ENCODE data around the gene UBE2M.

DNA sequence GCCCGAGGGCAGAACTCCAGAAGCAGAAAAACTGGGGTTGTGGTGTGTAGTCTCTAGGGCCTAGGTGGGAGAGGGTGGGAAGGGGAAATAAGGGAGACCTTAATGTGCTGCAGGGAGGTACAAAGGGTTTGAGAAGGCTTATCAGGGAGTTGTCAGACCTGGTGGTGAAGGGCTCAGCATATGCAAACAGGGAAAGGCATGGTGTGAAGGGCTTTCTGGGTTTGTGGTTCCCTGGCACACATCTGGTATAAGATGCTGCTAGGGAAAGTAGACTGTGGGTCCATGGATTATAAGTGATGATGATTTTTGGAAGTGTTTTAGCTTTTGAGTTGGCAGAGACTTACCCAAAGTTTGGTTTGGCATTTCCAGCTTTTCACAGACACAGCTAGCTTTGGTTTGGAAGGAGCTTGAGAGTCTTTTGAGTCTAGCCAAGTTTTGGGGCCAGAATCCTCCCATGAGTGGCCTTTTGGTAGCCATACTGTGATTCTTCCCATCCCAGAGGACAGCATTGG lies 12.3 kb downstream of the UBE2M start:
- TF ChIP-seq, protein P1, sequence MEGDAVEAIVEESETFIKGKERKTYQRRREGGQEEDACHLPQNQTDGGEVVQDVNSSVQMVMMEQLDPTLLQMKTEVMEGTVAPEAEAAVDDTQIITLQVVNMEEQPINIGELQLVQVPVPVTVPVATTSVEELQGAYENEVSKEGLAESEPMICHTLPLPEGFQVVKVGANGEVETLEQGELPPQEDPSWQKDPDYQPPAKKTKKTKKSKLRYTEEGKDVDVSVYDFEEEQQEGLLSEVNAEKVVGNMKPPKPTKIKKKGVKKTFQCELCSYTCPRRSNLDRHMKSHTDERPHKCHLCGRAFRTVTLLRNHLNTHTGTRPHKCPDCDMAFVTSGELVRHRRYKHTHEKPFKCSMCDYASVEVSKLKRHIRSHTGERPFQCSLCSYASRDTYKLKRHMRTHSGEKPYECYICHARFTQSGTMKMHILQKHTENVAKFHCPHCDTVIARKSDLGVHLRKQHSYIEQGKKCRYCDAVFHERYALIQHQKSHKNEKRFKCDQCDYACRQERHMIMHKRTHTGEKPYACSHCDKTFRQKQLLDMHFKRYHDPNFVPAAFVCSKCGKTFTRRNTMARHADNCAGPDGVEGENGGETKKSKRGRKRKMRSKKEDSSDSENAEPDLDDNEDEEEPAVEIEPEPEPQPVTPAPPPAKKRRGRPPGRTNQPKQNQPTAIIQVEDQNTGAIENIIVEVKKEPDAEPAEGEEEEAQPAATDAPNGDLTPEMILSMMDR (IDR thresholded peaks at IDR 0.05) = no peak
- TF ChIP-seq POLR2AphosphoS5 (IDR thresholded peaks at IDR 0.05; ENCODE audit: insufficient read depth in 1 of 2, low read depth in 1 of 2) (no peak), POLR2A (IDR thresholded peaks at IDR 0.05) (no peak)
